ENCODE measurements around the gene LPAR2.

DNA sequence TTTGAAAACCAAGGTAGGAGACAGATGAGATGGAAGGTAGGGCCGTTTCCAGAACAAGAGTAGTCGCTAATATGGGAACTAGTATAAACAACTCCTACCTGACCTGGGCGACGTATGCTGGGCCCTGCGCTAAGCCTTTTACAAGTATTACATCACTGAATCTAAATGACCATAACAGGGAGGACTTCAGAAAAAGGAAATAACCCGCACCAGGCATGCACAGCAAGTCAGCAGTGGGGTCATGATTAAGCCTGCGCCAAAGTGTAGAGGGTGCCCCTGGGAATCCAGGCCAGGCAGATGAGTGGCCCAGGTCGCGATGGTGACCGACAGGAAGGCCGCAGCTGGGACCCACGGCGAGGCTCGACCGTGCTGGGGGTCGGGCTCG lies 34.8 kb upstream of the LPAR2 start:
- TF ChIP-seq, protein P1, sequence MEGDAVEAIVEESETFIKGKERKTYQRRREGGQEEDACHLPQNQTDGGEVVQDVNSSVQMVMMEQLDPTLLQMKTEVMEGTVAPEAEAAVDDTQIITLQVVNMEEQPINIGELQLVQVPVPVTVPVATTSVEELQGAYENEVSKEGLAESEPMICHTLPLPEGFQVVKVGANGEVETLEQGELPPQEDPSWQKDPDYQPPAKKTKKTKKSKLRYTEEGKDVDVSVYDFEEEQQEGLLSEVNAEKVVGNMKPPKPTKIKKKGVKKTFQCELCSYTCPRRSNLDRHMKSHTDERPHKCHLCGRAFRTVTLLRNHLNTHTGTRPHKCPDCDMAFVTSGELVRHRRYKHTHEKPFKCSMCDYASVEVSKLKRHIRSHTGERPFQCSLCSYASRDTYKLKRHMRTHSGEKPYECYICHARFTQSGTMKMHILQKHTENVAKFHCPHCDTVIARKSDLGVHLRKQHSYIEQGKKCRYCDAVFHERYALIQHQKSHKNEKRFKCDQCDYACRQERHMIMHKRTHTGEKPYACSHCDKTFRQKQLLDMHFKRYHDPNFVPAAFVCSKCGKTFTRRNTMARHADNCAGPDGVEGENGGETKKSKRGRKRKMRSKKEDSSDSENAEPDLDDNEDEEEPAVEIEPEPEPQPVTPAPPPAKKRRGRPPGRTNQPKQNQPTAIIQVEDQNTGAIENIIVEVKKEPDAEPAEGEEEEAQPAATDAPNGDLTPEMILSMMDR (IDR thresholded peaks at IDR 0.05) = no peak
- TF ChIP-seq POLR2AphosphoS5 (IDR thresholded peaks at IDR 0.05) = no peak
- TF ChIP-seq POLR2A (IDR thresholded peaks at IDR 0.05) = no peak
- TF ChIP-seq EP300 (IDR thresholded peaks at IDR 0.05) = no peak
